Immature natural killer cell (primary cell): ENCODE data around the gene TEKT2. TPM values are rescaled to one million over a fixed set of nuclear protein-coding genes. Genes with fewer than 3 reads are reported as not detected.

ENCODE experiments used
- DNase-seq, 3 donors: peaks; one replicate each; pipeline ENCODE4 v3.0.0; 2022; ENCODE audit warnings: mixed read lengths in 1 of 3
- H3K27ac Mint-ChIP-seq, 6 donors: one replicate each; pipeline ENCODE4 v1.8.0; 2020; ENCODE audit warnings: mixed read lengths in 6 of 6, mild to moderate bottlenecking in 5 of 6, inconsistent platforms in 4 of 6, moderate library complexity in 3 of 6
- H3K27me3 Mint-ChIP-seq, 3 donors: one replicate each; pipeline ENCODE4 v1.8.0; 2020 to 2021; ENCODE audit warnings: low read depth in 3 of 3, mild to moderate bottlenecking in 3 of 3, mixed read lengths in 3 of 3, moderate library complexity in 3 of 3, inconsistent platforms in 1 of 3
- H3K36me3 Mint-ChIP-seq, 3 donors: one replicate each; pipeline ENCODE4 v1.8.0; 2020; ENCODE audit warnings: mixed read lengths in 3 of 3, inconsistent platforms in 2 of 3, mild to moderate bottlenecking in 2 of 3
- H3K4me1 Mint-ChIP-seq, 2 donors: one replicate each; pipeline ENCODE4 v1.8.0; 2020; ENCODE audit warnings: inconsistent platforms in 2 of 2, mild to moderate bottlenecking in 2 of 2, mixed read lengths in 2 of 2, moderate library complexity in 1 of 2
- H3K4me3 Mint-ChIP-seq, 5 donors: one replicate each; pipeline ENCODE4 v1.8.0; 2020; ENCODE audit warnings: mild to moderate bottlenecking in 5 of 5, mixed read lengths in 5 of 5, inconsistent platforms in 3 of 5, moderate library complexity in 3 of 5
- H3K9me3 Mint-ChIP-seq, 6 donors: one replicate each; pipeline ENCODE4 v1.8.0; 2020; ENCODE audit warnings: mild to moderate bottlenecking in 6 of 6, mixed read lengths in 6 of 6, inconsistent platforms in 4 of 6, moderate library complexity in 3 of 6
- polyA plus RNA-seq, 3 donors: library from polyadenylated mRNA; unstranded; fragments of 300-500 nt; fragmentation: Illumina TruSeq; gene quantifications; one replicate each; pipeline ENCODE4 v1.2.3, GENCODE V29; 2021

Gene TEKT2
- polyA plus RNA-seq, 3 donors from 2014 or later = not detected

GRCh38 chr1:36101546-36101945, 17.7 kb downstream of the TEKT2 start:
- DNase-seq = no peak
- no peaks in the 10 kb centered on the region for H3K9me3 Mint-ChIP-seq
- H3K27ac Mint-ChIP-seq = no peak overlapping the region
- H3K4me3 Mint-ChIP-seq = no peak overlapping the region
- H3K4me1 Mint-ChIP-seq = peaks cover 0 to 5% of the 10 kb centered on the region in 2 donors
- no peaks in the 10 kb centered on the region for H3K36me3 Mint-ChIP-seq
- H3K27me3 Mint-ChIP-seq = no peaks in the 10 kb centered on the region

- H3K27ac Mint-ChIP-seq = no peak overlapping the region
- H3K27me3 Mint-ChIP-seq = peaks cover 0 to 1% (median 0%) of the 10 kb centered on the region in 3 donors
- no peak for DNase-seq
- no peak overlapping the region for H3K4me3 Mint-ChIP-seq
- H3K9me3 Mint-ChIP-seq = peaks cover 0 to 2% (median 0%) of the 10 kb centered on the region in 6 donors
- H3K4me1 Mint-ChIP-seq = peaks cover 1 to 6% of the 10 kb centered on the region in 2 donors
- H3K36me3 Mint-ChIP-seq = no peaks in the 10 kb centered on the region
These were observed 22.4 kb downstream of the TEKT2 start for GRCh38 chr1:36106269-36106668.

- Mint-ChIP-seq H3K27me3 (peaks cover 0 to 1% (median 0%) of the 10 kb centered on the region in 3 donors), H3K4me3 (no peak overlapping the region), H3K4me1 (peaks cover 1 to 6% of the 10 kb centered on the region in 2 donors), H3K27ac (no peak overlapping the region), H3K36me3 (no peaks in the 10 kb centered on the region), H3K9me3 (peaks cover 0 to 2% (median 0%) of the 10 kb centered on the region in 6 donors)
- DNase-seq = no peak
These were observed 23.5 kb downstream of the TEKT2 start for GRCh38 chr1:36107394-36107793.

GRCh38 chr1:36108314-36108713, 24.4 kb downstream of the TEKT2 start:
- no peak for DNase-seq
- Mint-ChIP-seq H3K4me1 (peaks cover 1 to 6% of the 10 kb centered on the region in 2 donors), H3K4me3 (no peak overlapping the region), H3K36me3 (no peaks in the 10 kb centered on the region), H3K27ac (no peak overlapping the region), H3K9me3 (peaks cover 0 to 2% (median 0%) of the 10 kb centered on the region in 6 donors), H3K27me3 (peaks cover 0 to 2% (median 0%) of the 10 kb centered on the region in 3 donors)

- peaks cover 1 to 6% of the 10 kb centered on the region in 2 donors for H3K4me1 Mint-ChIP-seq
- peaks cover 0 to 4% (median 0%) of the 10 kb centered on the region in 3 donors for H3K27me3 Mint-ChIP-seq
- H3K27ac Mint-ChIP-seq = peak overlapping the region in 2 of 6 donors; percentile 29 to 58
- H3K36me3 Mint-ChIP-seq = no peaks in the 10 kb centered on the region
- H3K9me3 Mint-ChIP-seq = peaks cover 0 to 2% (median 0%) of the 10 kb centered on the region in 6 donors
- DNase-seq = peak in 1 of 3 donors; percentile 24
- H3K4me3 Mint-ChIP-seq = peak overlapping the region in 2 of 5 donors; percentile 12 to 22
These were observed 25.3 kb downstream of the TEKT2 start for GRCh38 chr1:36109041-36109679.

GRCh38 chr1:36111151-36111550, 27.3 kb downstream of the TEKT2 start:
- Mint-ChIP-seq H3K4me3 (no peak overlapping the region), H3K36me3 (no peaks in the 10 kb centered on the region), H3K27me3 (peaks cover 0 to 5% (median 0%) of the 10 kb centered on the region in 3 donors), H3K4me1 (peaks cover 1 to 6% of the 10 kb centered on the region in 2 donors), H3K27ac (no peak overlapping the region), H3K9me3 (peaks cover 0 to 2% (median 0%) of the 10 kb centered on the region in 6 donors)
- no peak for DNase-seq

- Mint-ChIP-seq H3K4me1 (peaks cover 1 to 6% of the 10 kb centered on the region in 2 donors), H3K27ac (no peak overlapping the region), H3K27me3 (peaks cover 0 to 6% (median 0%) of the 10 kb centered on the region in 3 donors), H3K36me3 (no peaks in the 10 kb centered on the region), H3K9me3 (peaks cover 0 to 2% (median 0%) of the 10 kb centered on the region in 6 donors), H3K4me3 (no peak overlapping the region)
- no peak for DNase-seq
These were observed 28.9 kb downstream of the TEKT2 start for GRCh38 chr1:36112823-36113222.

- Mint-ChIP-seq H3K9me3 (peaks cover 0 to 2% (median 0%) of the 10 kb centered on the region in 6 donors), H3K27ac (no peak overlapping the region), H3K4me3 (no peak overlapping the region), H3K4me1 (peaks cover 0 to 1% of the 10 kb centered on the region in 2 donors), H3K36me3 (no peaks in the 10 kb centered on the region), H3K27me3 (peaks cover 0 to 6% (median 0%) of the 10 kb centered on the region in 3 donors)
- no peak for DNase-seq
These were observed 30.5 kb downstream of the TEKT2 start for GRCh38 chr1:36114371-36114770.

GRCh38 chr1:36115200-36115669, 31.3 kb downstream of the TEKT2 start:
- Mint-ChIP-seq H3K36me3 (no peaks in the 10 kb centered on the region), H3K9me3 (no peaks in the 10 kb centered on the region), H3K27ac (no peak overlapping the region), H3K4me1 (no peaks in the 10 kb centered on the region), H3K4me3 (no peak overlapping the region), H3K27me3 (peaks cover 0 to 6% (median 2%) of the 10 kb centered on the region in 3 donors)
- DNase-seq = no peak

- H3K9me3 Mint-ChIP-seq = no peaks in the 10 kb centered on the region
- peaks cover 0 to 6% (median 2%) of the 10 kb centered on the region in 3 donors for H3K27me3 Mint-ChIP-seq
- H3K4me1 Mint-ChIP-seq = no peaks in the 10 kb centered on the region
- H3K36me3 Mint-ChIP-seq = no peaks in the 10 kb centered on the region
- no peak for DNase-seq
- no peak overlapping the region for H3K4me3 Mint-ChIP-seq
- H3K27ac Mint-ChIP-seq = no peak overlapping the region
These were observed 32.0 kb downstream of the TEKT2 start for GRCh38 chr1:36115931-36116330.

- Mint-ChIP-seq H3K27ac (no peak overlapping the region), H3K27me3 (peaks cover 0 to 6% (median 2%) of the 10 kb centered on the region in 3 donors), H3K4me3 (no peak overlapping the region), H3K4me1 (no peaks in the 10 kb centered on the region), H3K9me3 (no peaks in the 10 kb centered on the region), H3K36me3 (no peaks in the 10 kb centered on the region)
- DNase-seq = no peak
These were observed 33.0 kb downstream of the TEKT2 start for GRCh38 chr1:36116901-36117300.

GRCh38 chr1:36118447-36119204, 34.7 kb downstream of the TEKT2 start:
- H3K4me3 Mint-ChIP-seq = no peak overlapping the region
- peaks cover 0 to 9% (median 6%) of the 10 kb centered on the region in 3 donors for H3K27me3 Mint-ChIP-seq
- peaks cover 4 to 6% of the 10 kb centered on the region in 2 donors for H3K4me1 Mint-ChIP-seq
- no peaks in the 10 kb centered on the region for H3K9me3 Mint-ChIP-seq
- no peak overlapping the region for H3K27ac Mint-ChIP-seq
- peaks cover 0 to 3% (median 0%) of the 10 kb centered on the region in 3 donors for H3K36me3 Mint-ChIP-seq
- DNase-seq = no peak

GRCh38 chr1:36119456-36119855, 35.6 kb downstream of the TEKT2 start:
- Mint-ChIP-seq H3K4me1 (peaks cover 9 to 14% of the 10 kb centered on the region in 2 donors), H3K4me3 (no peak overlapping the region), H3K9me3 (no peaks in the 10 kb centered on the region), H3K27me3 (peaks cover 0 to 11% (median 9%) of the 10 kb centered on the region in 3 donors), H3K36me3 (peaks cover 0 to 3% (median 0%) of the 10 kb centered on the region in 3 donors), H3K27ac (no peak overlapping the region)
- no peak for DNase-seq
